ENCODE measurements around the gene ENHO.
A peak's percentile ranks its signal among the peaks of the same experiment; 100 is the strongest.

Gene ENHO

GRCh38 chr9:34522091-34522887 lies 501 bp downstream of the ENHO start:
- no peaks in the 10 kb centered on the region for H4K20me1 ChIP-seq (ENCODE audit: insufficient read depth)
- TF ChIP-seq, protein P1, sequence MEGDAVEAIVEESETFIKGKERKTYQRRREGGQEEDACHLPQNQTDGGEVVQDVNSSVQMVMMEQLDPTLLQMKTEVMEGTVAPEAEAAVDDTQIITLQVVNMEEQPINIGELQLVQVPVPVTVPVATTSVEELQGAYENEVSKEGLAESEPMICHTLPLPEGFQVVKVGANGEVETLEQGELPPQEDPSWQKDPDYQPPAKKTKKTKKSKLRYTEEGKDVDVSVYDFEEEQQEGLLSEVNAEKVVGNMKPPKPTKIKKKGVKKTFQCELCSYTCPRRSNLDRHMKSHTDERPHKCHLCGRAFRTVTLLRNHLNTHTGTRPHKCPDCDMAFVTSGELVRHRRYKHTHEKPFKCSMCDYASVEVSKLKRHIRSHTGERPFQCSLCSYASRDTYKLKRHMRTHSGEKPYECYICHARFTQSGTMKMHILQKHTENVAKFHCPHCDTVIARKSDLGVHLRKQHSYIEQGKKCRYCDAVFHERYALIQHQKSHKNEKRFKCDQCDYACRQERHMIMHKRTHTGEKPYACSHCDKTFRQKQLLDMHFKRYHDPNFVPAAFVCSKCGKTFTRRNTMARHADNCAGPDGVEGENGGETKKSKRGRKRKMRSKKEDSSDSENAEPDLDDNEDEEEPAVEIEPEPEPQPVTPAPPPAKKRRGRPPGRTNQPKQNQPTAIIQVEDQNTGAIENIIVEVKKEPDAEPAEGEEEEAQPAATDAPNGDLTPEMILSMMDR (conservative IDR thresholded peaks at IDR 0.05; ENCODE audit: low read depth, low read length): no peak
- peak overlapping the region; percentile 59 for H2AFZ ChIP-seq (ENCODE audit: low read depth)
- no peak overlapping the region for H3K27ac ChIP-seq
- H3K4me1 ChIP-seq (ENCODE audit: low read depth, poor library complexity, severe bottlenecking): peaks cover 5% of the 10 kb centered on the region
- no peaks in the 10 kb centered on the region for H3K79me2 ChIP-seq (ENCODE audit: insufficient read depth, low read depth)
- H3K27me3 ChIP-seq (ENCODE audit: insufficient read depth, low read depth): peaks cover 12% of the 10 kb centered on the region; the same call in 1 of the 2 replicates
- H3K9ac ChIP-seq: no peak overlapping the region
- no peaks in the 10 kb centered on the region for H3K36me3 ChIP-seq (ENCODE audit: insufficient read depth)
- no peak overlapping the region for H3K4me3 ChIP-seq (IDR thresholded peaks at IDR 0.05; ENCODE audit: insufficient read depth, low read depth, low read length)
- peak overlapping the region; percentile 73 for H3K4me2 ChIP-seq

- H3K79me2 ChIP-seq (ENCODE audit: insufficient read depth, low read depth): no peaks in the 10 kb centered on the region
- no peak overlapping the region for H3K4me3 ChIP-seq (IDR thresholded peaks at IDR 0.05; ENCODE audit: insufficient read depth, low read depth, low read length)
- no peaks in the 10 kb centered on the region for H4K20me1 ChIP-seq (ENCODE audit: insufficient read depth)
- H2AFZ ChIP-seq (ENCODE audit: low read depth): no peak overlapping the region
- no peak overlapping the region for H3K9ac ChIP-seq
- H3K27me3 ChIP-seq (ENCODE audit: insufficient read depth, low read depth): peaks cover 12% of the 10 kb centered on the region; the same call in 1 of the 2 replicates
- peaks cover 5% of the 10 kb centered on the region for H3K4me1 ChIP-seq (ENCODE audit: low read depth, poor library complexity, severe bottlenecking)
- no peak overlapping the region for H3K27ac ChIP-seq
- H3K4me2 ChIP-seq: no peak overlapping the region
- H3K36me3 ChIP-seq (ENCODE audit: insufficient read depth): no peaks in the 10 kb centered on the region
- TF ChIP-seq, protein P1 (conservative IDR thresholded peaks at IDR 0.05; ENCODE audit: low read depth, low read length): no peak
Observed at GRCh38 chr9:34521406-34522045, 1.3 kb downstream of the ENHO start.

GRCh38 chr9:34520505-34521385 lies 2.0 kb downstream of the ENHO start:
- no peak overlapping the region for H3K27ac ChIP-seq
- H3K36me3 ChIP-seq (ENCODE audit: insufficient read depth): no peaks in the 10 kb centered on the region
- no peak overlapping the region for H2AFZ ChIP-seq (ENCODE audit: low read depth)
- no peaks in the 10 kb centered on the region for H3K79me2 ChIP-seq (ENCODE audit: insufficient read depth, low read depth)
- H3K9ac ChIP-seq: no peak overlapping the region
- no peak overlapping the region for H3K4me2 ChIP-seq
- peaks cover 12% of the 10 kb centered on the region; the same call in 1 of the 2 replicates for H3K27me3 ChIP-seq (ENCODE audit: insufficient read depth, low read depth)
- H4K20me1 ChIP-seq (ENCODE audit: insufficient read depth): no peaks in the 10 kb centered on the region
- TF ChIP-seq, protein P1 (conservative IDR thresholded peaks at IDR 0.05; ENCODE audit: low read depth, low read length): no peak
- peaks cover 5% of the 10 kb centered on the region for H3K4me1 ChIP-seq (ENCODE audit: low read depth, poor library complexity, severe bottlenecking)
- no peak overlapping the region for H3K4me3 ChIP-seq (IDR thresholded peaks at IDR 0.05; ENCODE audit: insufficient read depth, low read depth, low read length)

DNA sequence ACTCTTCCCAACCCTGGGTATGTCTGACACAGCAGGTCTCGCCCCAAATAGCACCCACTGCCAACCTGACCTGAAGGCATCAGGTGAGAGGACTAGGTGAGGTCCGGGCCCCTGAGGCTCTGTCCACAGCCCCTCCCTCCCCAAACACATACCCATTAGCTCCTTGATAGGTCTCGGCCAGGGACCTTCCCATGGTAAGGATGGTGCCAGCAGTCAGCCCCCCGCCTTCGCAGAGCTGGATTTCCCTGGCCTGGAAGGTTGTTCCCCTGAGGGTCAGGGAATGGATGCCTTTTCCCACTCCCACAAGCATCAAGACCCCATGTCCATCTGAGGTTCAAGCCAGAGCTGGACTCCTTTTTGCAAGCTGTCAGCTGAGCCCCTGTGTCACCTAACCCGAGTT lies 2.7 kb downstream of the ENHO start:
- Histone ChIP-seq H4K20me1 (ENCODE audit: insufficient read depth) (no peaks in the 10 kb centered on the region), H3K79me2 (ENCODE audit: insufficient read depth, low read depth) (no peaks in the 10 kb centered on the region), H3K4me2 (no peak overlapping the region), H3K4me1 (ENCODE audit: low read depth, poor library complexity, severe bottlenecking) (peaks cover 5% of the 10 kb centered on the region), H3K4me3 (IDR thresholded peaks at IDR 0.05; ENCODE audit: insufficient read depth, low read depth, low read length) (no peak overlapping the region), H2AFZ (ENCODE audit: low read depth) (no peak overlapping the region), H3K9ac (no peak overlapping the region), H3K27ac (no peak overlapping the region), H3K27me3 (ENCODE audit: insufficient read depth, low read depth) (peaks cover 6% of the 10 kb centered on the region; the same call in 1 of the 2 replicates), H3K36me3 (ENCODE audit: insufficient read depth) (no peaks in the 10 kb centered on the region)
- TF ChIP-seq, protein P1 (conservative IDR thresholded peaks at IDR 0.05; ENCODE audit: low read depth, low read length): no peak
